HG03135 (cell line): ENCODE data around the gene SECISBP2.
"Not testable (repeated sequence)": the region's sequence is repeated elsewhere in the genome, so short reads cannot be mapped to it uniquely, and the experiment has no call there.

Experiments
- ATAC-seq: cut with Tn5 transposase; IDR thresholded peaks from one replicate; pipeline ENCODE4 v1.9.1; 2021; ENCODE audit warnings: mild to moderate bottlenecking, moderate library complexity; ENCODE audit not compliant: unreplicated experiment

SECISBP2 gene, protein sequence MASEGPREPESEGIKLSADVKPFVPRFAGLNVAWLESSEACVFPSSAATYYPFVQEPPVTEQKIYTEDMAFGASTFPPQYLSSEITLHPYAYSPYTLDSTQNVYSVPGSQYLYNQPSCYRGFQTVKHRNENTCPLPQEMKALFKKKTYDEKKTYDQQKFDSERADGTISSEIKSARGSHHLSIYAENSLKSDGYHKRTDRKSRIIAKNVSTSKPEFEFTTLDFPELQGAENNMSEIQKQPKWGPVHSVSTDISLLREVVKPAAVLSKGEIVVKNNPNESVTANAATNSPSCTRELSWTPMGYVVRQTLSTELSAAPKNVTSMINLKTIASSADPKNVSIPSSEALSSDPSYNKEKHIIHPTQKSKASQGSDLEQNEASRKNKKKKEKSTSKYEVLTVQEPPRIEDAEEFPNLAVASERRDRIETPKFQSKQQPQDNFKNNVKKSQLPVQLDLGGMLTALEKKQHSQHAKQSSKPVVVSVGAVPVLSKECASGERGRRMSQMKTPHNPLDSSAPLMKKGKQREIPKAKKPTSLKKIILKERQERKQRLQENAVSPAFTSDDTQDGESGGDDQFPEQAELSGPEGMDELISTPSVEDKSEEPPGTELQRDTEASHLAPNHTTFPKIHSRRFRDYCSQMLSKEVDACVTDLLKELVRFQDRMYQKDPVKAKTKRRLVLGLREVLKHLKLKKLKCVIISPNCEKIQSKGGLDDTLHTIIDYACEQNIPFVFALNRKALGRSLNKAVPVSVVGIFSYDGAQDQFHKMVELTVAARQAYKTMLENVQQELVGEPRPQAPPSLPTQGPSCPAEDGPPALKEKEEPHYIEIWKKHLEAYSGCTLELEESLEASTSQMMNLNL

DNA sequence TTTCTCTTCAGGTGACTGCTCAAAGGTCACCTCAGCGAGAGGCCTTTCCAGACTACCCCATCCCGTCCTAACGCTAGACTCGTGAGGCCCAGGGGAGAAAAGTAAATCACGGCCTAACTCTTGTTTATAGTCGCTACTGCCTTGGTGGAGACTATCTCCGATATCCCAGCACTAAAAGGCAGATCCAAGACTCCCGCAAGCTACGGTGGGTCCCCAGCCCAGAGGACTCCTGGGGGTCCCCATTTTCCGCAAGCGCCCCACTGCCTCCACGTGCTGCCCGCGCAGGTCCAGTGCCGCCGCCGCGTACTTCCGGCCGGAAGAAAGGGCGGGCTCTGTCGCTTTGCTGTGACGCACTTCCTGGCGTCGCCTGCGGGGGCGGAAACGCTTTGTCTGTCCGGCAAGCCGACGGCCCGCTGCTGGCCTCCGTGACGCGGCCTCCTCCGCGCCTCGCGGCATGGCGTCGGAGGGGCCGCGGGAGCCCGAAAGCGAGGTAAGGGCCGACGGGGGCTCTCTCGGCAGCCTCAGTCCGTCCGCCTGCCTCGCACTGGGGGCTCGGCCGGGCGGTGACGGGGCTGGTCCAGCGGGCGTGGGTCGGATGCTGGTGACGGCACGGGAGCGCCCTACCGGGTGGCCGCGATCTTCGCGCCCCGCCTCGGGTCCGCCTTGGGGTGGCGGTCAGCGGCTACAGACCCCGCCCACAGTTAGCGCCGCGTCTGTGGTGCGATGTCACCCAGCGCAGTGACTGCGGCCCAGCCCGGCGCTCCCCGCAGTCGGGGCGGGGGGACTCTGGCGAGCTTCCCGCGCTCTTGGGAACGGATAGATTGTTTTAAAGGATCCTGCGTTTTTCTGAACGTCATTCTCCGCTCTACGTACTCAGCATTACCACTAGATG is at the start of gene SECISBP2:
Gene SECISBP2, plus strand, starts transcription at position 378 of the 892 bp plus-strand sequence. Its CDS starts 77 bp downstream, at position 455.
- ATAC-seq = peak; percentile 89

DNA sequence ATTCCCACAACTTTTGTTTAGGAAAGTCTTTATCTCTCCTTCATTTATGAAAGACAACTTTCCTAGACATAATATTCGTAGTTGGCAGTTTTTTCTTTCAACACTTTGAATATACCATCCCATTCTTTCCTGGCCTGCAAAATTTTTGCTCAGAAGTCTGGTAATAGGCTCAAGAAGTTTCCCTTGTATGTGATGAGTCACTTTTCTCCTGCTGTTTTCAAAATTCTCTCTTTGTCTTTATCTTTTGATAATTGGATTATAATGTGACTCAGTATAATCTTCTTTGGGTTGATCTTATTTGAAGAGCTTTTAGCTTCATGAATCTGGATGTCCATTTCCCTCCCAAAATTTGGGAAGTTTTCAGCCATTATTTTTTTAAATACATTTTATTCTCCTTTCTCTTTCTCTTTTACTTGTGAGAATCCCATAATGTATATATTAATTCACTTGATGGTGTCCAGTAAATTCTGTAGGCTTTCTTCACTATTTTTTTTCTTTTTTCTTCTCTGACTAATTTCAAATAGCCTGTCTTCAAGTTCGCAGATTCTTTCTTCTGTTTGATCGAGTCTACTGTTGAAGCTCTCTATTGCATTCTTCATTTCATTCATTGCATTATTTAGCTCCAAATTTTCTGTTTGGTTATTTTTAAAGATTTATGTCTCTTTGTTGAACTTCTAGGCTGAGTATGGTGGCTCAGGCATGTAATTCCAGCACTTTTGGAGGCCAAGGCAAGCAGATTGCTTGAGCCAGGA is 44.6 kb upstream of the SECISBP2 start:
- no peak for ATAC-seq

DNA sequence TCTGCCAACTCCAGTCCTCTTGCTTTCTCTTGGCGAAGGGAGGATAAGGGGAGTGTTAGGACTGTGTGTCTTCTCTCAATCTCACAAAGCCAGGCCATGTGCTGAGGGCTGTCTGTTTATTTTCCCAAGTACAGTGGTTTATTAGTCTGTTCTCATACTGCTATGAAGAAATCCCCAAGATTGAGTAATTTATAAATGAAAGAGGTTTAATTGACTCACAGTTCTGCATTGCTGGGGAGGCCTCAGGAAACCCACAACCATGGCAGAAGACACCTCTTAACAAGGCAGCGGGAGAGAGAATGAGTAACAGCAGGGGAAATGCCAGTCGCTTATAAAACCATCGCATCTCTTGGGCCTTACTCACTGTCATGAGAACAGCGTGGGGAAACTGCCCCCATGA is 43.5 kb upstream of the SECISBP2 start:
- no peak for ATAC-seq

DNA sequence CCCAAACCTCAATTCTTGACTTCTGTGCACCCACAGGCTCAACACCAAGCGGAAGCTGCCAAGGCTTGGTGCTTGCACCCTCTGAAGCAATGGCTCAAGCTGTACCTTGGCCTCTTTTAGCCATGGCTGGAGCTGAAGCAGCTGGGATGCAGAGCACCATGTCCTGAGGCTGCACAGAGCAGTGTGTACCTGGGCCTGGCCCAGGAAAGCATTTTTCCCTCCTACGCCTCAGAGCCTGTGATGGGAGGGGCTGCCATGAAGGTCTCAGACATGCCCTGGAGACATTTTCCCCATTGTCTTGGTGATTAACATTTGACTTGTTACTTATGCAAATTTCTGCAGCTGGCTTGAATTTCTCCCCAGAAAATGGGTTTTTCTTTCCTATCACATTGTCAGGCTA is 42.3 kb upstream of the SECISBP2 start:
- not testable (repeated sequence) for ATAC-seq

DNA sequence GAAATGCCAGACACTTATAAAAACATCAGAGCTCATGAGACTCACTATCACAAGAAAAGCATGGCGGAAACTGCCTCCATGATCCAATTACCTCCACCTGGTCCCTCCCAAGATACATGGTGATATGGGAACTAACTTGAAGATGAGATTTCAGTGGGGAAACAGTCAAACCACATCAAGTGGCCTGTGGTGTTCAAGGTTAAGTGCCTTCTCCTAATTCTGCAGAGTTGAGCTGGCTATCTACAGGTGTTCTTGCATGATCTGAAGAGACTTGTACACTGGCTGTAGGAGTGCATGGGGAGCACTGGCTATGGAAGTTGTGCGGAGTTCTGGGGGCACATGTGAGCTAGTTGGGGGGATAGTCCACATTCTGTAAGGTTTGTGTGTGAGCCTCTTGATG is 41.3 kb upstream of the SECISBP2 start:
- ATAC-seq = no peak

DNA sequence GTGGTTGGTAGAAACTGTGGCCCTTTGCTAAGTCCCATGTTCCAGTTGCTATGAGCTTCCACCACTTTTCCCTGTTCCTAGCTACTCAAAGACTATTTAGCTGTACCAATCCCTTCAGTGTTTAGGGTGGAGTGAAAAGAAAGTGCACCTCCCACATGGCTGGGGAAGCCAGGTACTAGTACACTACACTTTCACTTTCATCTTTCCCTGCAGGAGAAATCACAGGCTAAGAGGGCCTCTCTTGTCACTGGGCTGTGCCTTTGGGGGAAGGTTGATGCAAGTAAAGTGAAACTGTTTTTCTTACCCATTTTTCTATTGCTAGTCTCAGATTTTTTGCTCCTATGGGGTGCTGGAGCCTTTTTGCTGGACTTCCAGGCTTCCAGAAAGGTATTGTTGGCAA is 40.8 kb upstream of the SECISBP2 start:
- no peak for ATAC-seq

DNA sequence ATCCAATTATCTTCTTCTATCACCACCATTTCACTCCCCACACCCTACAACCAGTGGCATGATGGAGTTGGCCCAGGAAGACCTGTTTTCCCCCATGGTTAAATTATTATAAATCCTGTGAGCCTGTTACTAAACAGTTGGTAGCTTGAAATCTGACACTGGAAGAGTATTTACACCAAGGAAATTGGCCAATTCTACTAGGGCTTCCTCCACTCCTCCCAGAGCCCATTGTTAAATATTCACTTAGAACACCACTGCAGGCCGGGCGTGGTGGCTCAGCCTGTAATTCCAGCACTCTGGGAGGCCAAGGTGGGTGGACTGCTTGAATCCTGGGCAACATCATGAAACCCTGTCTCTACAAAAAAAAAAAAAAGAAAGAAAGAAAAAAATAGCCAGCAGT is 39.7 kb upstream of the SECISBP2 start:
- ATAC-seq = no peak

DNA sequence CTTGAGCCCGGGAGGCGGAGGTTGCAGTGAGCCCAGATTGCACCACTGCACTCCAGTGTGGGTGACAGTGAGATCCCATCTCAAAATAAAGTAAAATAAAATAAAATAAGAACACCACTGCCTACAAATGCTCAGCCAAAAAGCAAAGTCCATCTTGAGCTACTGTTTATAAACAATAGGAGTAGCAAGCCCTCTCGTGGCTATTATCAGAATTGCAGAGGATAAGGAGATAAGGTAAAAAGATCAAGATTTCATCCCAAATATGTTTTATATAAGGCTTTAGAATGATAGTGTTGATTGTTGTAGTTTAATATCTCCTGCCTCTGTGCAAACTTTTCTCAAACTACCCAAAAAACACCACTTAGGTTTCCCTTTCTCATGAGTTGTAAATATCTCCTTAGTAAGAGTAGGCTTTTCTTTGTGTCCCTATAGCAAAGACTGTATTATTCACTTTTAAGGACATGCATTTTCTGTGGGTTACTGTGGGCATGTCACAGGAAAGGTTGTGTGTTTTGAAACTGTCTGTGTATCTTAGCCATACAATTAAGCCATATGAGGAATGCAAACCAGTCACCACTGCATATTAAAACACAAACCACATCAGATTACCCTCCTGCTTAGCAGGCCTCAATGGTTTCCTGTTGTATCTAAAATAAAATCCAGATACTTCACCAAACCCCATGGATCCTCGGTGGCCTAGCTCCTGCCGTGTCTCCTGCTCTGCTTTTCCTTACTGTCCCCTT is 39.1 kb upstream of the SECISBP2 start:
- ATAC-seq = no peak

DNA sequence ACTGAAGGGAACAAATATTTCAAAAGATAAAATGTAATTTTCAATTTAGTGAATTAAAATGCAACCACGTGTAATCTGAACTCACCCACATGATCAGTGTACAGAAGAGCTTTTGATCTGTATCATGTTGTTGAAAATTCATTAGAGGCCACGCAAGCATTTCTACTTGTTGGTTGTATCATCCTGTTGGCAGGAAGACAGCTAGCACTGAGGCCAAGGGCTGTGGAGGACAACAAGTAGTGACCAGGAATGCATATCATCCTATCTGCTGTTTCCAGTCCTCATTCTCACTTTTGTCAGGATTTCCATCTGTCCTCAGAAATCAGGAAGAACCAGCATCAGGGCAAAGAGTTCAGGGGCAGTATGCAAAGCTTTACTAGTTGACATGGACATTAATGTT is 37.2 kb upstream of the SECISBP2 start:
- ATAC-seq = no peak

DNA sequence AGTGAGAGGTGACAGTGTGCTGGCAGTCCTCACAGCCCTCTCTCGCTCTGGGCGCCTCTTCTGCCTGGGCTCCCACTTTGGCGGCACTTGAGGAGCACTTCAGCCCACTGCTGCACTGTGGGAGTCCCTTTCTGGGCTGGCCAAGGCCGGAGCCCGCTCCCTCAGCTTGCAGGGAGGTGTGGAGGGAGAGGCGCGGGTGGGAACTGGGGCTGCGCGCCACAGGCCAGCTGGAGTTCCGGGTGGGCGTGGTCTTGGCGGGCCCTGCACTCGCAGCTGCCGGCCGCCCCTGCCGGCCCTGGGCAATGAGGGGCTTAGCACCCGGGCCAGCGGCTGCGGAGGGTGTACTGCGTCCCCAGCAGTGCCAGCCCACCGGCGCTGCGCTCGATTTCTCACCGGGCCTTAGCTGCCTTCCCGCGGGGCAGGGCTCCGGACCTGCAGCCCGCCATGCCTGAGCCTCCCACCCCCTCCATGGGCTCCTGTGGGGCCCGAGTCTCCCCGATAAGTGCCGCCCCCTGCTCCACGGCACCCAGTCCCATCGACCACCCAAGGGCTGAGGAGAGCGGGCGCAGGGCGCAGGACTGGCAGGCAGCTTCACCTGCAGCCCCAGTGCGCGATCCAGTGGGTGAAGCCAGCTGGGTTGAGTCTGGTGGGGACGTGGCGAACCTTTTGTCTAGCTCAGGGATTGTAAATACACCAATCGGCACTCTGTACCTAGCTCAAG is 35.9 kb upstream of the SECISBP2 start:
- ATAC-seq = not testable (repeated sequence)

- ATAC-seq = no peak
Measured at GRCh38 chr9:89284076-89284475, 34.2 kb upstream of the SECISBP2 start.

DNA sequence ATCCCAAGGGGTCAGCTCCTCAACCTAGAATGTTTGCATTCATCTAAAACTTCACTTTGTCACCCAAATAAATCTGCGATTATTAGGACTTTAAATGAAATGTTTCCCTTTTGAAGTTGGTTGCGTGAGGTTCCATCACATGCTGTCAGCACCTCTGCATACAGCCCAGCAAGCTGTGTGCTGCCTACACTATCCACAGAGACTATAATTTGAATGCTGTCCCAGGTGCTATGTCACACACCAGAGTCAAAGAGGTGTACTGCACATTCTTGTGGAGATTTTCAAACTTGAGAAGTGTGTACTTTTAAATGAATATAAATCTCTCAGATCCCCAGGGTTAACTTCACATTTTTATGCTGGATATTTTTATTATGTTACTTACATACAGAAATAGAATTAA is 26.6 kb upstream of the SECISBP2 start:
- no peak for ATAC-seq

- ATAC-seq = no peak
Measured at GRCh38 chr9:89293014-89293413, 25.3 kb upstream of the SECISBP2 start.

DNA sequence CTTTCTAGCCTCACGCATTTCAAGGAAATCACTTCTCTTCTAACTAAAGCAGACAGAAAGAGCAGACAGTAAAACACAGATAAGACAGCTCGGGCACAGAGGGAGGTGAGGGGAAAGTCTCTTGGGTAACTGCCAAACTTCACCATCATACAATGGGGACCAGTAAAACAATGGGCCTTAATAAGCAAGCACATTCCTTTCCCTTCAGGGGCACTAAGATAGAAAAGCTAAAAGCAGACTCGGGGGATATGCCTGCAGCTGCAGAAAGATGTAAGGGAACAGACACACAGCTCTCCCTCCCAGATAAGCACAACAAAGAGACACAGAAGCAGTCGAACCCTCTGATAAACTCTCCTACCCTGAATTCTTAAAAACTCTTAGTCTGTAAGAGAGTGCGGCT is 22.9 kb upstream of the SECISBP2 start:
- no peak for ATAC-seq

DNA sequence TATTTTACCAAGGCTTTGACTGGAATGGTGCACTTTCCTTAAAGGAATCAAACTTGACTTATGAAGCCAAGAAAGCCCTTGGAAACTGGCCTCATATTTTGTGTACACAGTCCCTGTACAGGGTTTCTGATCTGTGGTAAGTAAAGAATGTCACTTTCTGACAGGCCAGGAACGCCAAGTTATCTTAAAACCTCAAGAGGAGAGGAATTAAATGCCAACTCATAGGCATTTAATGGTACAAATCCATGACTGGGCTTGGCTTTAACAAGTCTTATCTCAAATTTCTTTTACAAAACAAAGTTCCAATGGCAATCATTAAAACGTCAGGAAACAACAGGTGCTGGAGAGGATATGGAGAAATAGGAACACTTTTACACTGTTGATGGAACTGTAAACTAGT is 16.3 kb upstream of the SECISBP2 start:
- not testable (repeated sequence) for ATAC-seq

DNA sequence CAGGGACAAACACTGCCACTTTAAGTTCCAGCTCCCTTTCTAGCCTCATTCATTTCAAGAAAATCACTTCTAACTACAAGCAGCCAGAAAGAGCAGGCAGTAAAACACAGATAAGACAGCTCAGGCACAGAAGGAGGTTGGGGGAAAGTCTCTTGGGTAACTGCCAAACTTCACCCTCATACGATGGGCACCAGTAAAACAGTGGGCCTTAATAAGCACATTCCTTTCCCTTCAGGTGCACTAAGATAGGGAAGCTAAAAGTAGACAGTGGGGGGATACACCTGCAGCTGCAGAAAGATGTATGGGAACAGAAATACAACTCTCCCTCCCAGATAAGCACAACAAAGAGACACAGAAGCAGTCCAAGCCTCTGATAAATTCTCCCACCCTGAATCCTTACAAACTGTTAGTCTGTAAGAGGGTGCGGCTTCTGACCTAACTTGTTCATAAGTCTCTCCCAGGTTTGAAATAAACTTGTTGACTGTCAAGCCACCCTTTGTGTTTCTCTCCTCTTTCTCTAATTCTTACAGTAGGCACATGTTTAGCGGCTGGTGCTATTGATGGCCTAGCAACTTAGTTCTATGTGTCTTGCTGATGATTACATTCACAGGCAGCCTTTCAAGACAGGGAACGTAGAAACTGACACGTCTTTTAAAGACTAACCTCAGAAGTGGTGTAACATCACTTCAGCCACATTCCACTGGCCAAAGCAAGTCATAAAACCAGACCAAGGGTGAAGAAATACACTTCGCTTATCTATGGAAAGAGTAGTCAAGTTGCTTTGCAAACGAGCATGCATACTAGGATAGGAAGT is 14.1 kb upstream of the SECISBP2 start:
- ATAC-seq = no peak

DNA sequence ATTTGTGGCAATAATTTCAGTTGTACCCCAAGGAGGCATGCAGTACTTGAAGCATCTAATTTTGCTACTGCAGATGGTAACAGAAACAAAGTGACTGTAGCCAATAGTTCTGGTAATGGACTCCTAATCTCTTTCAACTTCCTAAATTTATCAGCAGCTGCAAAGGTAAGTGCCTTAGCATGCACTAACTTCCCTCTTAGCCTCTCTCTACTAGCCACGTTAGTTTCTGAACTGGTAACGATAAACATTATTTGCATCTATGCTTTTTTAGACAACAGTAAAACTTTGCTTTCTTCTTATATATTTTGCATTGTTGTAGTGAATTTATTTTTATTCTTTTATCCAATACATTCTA is 13.5 kb upstream of the SECISBP2 start:
- ATAC-seq = no peak

DNA sequence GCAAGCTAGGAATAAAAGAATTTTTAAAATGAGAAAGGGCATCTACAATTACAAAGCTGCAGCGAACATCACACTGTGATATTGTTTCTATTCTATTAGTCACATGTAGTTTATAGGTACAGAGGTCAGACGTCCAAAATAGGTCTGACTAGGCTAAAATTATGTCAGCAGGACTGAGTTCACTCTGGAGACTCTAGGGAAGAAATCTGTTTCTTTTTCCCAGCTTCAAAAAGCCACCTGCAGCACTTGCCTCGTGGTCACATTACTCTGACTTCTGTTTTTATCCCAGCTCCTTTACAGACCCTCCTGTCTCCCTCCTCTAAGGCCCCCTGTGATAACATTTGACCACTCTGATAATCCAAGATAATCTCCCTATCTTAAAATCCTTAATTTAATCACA is 12.4 kb upstream of the SECISBP2 start:
- no peak for ATAC-seq
